Activated CD4-positive, alpha-beta T cell treated with anti-CD3 and anti-CD28 coated beads, Interleukin-2, amount 10 ng/mL, durations not matched to agents 7 days and 5 days (primary cell): ENCODE data around the gene MYMK. TPM values are rescaled to one million over a fixed set of nuclear protein-coding genes. Genes with fewer than 3 reads are reported as not detected.

Experiments
- CTCF ChIA-PET: fragments of 350-600 bp; sonication (Branson Sonifier 250); formaldehyde crosslinking; loops from one replicate; lab custom pipeline; 2021; ENCODE audit warnings: antibody characterized with exemption; lab: Charles Lee
- POLR2A ChIA-PET: fragments of 350-600 bp; sonication (Branson Sonifier 250); formaldehyde crosslinking; loops from one replicate; lab custom pipeline; 2021; ENCODE audit warnings: antibody characterized with exemption; lab: Charles Lee
- DNase-seq: peaks from one replicate; pipeline ENCODE4 v3.0.0-alpha.2; 2020
- H3K27ac Mint-ChIP-seq: one replicate; pipeline ENCODE4 v1.8.0; 2021; ENCODE audit warnings: mild to moderate bottlenecking, moderate library complexity, mixed read lengths
- H3K27me3 Mint-ChIP-seq: one replicate; pipeline ENCODE4 v1.8.0; 2021; ENCODE audit warnings: mixed read lengths
- H3K36me3 Mint-ChIP-seq: one replicate; pipeline ENCODE4 v1.8.0; 2021; ENCODE audit warnings: low read depth, mixed read lengths
- H3K4me1 Mint-ChIP-seq: one replicate; pipeline ENCODE4 v1.8.0; 2021; ENCODE audit warnings: mixed read lengths
- H3K4me3 Mint-ChIP-seq: one replicate; pipeline ENCODE4 v1.8.0; 2021; ENCODE audit warnings: mild to moderate bottlenecking, moderate library complexity, mixed read lengths
- H3K9me3 Mint-ChIP-seq: one replicate; pipeline ENCODE4 v1.8.0; 2021; ENCODE audit warnings: mixed read lengths
- total RNA-seq, 2 experiments: library from RNA; stranded (reverse); gene quantifications; one replicate each; pipeline ENCODE4 v1.2.3, GENCODE V29; 2021

Gene MYMK
- total RNA-seq, 2 experiments from 2014 or later = not detected

DNA sequence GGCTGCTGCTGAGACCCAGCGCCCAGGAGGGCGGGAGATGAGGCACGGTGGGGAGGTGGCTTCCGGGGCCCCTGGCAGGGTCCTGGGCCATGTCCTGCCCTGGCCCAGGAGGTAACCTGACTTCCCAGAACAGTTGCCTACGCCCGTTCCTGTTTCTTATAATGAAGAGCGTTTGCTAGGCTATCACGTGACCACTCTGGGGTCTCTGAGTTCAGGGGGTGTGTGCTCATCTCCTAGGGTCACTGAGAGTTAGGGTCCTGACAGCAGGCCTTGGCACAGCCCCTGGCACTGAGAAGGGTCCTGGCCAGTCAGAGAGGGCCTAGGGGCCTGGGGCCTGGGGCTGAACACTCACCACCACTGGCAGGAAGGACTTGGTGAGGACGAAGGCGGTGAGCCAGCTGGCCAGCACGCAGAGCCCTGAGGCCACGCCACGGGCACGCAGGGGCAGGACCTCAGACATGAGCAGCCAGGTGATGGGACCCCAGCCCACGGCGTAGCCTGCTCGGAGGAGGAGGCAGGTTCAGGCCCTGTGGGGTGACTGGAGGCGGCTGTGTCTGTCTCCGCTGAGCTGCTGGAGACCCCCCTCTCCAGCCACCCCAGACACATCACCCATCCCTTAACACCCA is 51.9 kb downstream of the MYMK start:
- Mint-ChIP-seq H3K4me1 (peaks cover 5% of the 10 kb centered on the region), H3K27me3 (peaks cover 2% of the 10 kb centered on the region), H3K4me3 (no peak overlapping the region), H3K27ac (no peak overlapping the region), H3K9me3 (no peaks in the 10 kb centered on the region), H3K36me3 (no peaks in the 10 kb centered on the region)
- CTCF ChIA-PET = no interaction called here
- DNase-seq = no peak
- POLR2A ChIA-PET = no interaction called here

DNA sequence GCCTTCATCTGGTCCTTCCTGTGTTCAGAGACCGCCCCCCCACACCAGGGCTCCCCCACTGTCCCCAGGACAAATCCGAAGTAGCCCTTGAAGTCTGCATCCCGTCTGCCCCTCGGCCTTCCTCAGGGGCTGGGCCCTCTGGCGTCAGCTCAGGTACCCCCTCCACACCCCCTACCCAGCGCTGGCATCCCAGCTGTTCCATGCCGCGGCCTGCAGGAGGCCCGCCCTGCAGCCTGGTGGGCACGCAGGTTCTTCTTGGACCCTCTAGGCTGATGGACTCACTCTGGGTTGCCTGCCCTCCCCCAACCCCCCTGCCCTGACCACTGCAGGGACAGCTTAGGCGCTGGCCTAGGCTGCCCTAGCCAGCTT is 52.5 kb downstream of the MYMK start:
- no peak overlapping the region for H3K27ac Mint-ChIP-seq

DNA sequence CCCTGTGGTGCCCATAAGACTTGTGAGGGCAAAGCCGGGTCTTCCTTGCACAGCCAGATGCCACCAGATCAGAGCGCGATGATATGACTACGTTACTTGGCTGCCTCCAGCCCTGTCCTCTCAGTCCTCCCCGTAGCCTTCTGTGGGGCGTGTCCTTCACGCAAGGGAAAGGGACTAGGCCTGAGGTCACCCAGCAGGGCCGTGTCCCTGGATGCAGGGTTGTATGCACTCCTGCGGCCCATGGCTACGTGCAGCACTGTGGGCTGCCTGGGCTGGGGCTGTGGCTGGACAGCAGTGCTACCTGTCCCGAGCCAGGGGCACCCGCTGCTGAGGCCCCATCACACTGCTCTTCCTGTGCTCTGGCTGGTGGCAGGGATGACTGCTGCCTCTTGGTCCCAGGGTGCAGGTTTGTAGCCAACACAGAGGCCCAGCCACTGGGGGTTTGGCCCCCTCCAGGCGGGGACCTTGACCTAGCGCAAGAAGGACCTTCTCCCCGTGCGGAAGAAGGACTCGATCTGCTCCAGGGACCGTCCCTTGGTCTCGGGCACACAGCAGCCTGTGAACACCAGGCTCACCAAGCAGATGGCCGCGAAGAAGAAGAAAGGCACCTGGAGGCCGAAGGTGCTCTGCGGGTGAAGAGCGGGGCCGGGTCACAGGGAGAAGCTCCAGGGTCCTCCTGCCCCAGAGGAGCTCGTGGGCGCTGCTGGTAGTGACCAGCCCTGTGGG is 53.0 kb downstream of the MYMK start:
- H3K36me3 Mint-ChIP-seq = no peaks in the 10 kb centered on the region
- no peak for DNase-seq
- ChIA-PET POLR2A (no interaction called here), CTCF (no interaction called here)
- H3K27ac Mint-ChIP-seq = no peak overlapping the region
- H3K4me3 Mint-ChIP-seq = no peak overlapping the region
- H3K9me3 Mint-ChIP-seq = no peaks in the 10 kb centered on the region
- H3K4me1 Mint-ChIP-seq = peaks cover 5% of the 10 kb centered on the region
- H3K27me3 Mint-ChIP-seq = no peaks in the 10 kb centered on the region

More for the DNA sequence above, 52.5 kb downstream of the MYMK start:
- no peaks in the 10 kb centered on the region for H3K27me3 Mint-ChIP-seq
- no peaks in the 10 kb centered on the region for H3K9me3 Mint-ChIP-seq
- CTCF ChIA-PET = no interaction called here
- no peak for DNase-seq
- POLR2A ChIA-PET = no interaction called here
- H3K4me1 Mint-ChIP-seq = peaks cover 5% of the 10 kb centered on the region
- H3K36me3 Mint-ChIP-seq = no peaks in the 10 kb centered on the region
- H3K4me3 Mint-ChIP-seq = no peak overlapping the region

DNA sequence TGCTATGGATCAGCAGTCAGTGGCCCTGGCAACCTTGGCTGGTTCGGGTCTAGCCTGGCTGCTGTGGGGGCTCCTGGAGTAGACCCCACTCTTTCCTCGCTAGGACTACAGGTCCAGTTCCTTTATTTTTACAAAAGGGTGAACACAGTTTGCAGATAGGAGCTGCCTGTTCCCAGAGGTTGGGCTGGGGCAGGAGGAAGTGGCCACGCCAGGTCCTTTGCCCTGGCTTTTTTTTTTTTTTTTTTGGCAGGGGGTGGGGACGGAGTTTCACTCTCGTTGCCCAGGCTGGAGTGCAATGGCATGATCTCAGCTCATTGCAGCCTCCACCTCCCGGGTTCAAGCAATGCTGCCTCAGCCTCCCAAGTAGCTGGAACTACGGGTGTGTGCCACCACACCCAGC is 53.8 kb downstream of the MYMK start:
- Mint-ChIP-seq H3K27me3 (no peaks in the 10 kb centered on the region), H3K4me1 (peaks cover 5% of the 10 kb centered on the region), H3K27ac (no peak overlapping the region), H3K36me3 (no peaks in the 10 kb centered on the region), H3K9me3 (no peaks in the 10 kb centered on the region), H3K4me3 (no peak overlapping the region)
- no peak for DNase-seq
- CTCF ChIA-PET = no interaction called here
- POLR2A ChIA-PET = no interaction called here

DNA sequence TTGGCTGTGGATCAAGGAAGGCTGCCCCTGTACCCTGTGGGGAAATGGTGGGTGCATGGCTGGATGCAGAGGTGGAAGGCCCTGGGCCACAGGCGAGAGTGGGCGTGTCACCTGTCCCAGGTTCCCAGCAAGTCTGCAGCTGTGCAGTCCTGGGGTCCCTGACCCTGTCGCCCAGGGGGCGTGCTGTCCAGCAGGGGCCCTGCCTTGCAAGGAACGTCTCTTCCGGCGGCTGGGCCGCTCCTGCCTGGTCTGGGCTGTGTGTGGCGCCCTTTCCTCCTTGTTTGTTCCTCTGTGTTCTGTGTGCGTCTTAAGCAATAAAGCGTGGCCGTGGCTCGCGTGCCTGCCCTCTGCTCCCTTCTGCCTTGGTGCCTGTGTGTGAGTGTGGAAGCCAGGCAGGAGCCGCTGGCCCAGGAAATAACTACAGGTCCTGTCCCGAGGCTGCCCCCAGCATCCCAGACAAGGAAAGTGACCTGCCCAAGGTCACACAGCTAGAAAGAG is 54.3 kb downstream of the MYMK start:
- no peaks in the 10 kb centered on the region for H3K36me3 Mint-ChIP-seq
- ChIA-PET POLR2A (no interaction called here), CTCF (no interaction called here)
- no peaks in the 10 kb centered on the region for H3K9me3 Mint-ChIP-seq
- H3K4me3 Mint-ChIP-seq = no peak overlapping the region
- H3K27ac Mint-ChIP-seq = no peak overlapping the region
- H3K4me1 Mint-ChIP-seq = peaks cover 5% of the 10 kb centered on the region
- no peaks in the 10 kb centered on the region for H3K27me3 Mint-ChIP-seq
- no peak for DNase-seq

DNA sequence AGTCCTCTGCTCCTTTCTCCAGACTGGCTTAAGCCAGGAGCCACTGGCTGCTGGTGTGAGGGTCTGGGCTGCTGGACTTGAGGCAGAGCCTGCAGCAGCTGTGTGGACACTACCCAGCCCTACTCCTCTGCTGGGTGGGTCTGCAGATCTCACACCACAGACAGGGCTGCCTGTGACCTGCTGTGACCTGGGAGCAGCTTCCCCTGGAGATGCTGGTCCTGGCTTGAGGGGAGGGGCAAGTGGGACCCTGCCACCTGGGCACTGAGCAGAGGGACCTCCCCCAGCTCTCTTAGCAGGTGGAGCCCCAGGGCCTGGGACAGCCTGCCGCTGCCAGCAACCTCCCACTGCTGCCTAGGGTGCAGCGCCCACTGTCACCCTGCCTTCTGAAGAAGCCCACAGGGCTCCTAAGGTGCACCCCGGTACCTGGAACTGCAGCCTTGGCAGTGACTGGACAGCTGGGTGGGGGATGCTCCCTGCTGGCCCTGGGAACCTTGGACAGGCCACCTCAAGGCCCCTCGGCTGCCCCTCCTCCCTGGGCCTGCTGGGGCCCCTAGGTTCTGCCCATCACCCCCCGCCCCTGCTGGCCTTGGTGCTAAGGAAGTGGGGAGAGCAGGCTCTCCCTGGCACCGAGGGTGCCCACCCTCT is 55.9 kb downstream of the MYMK start:
- Mint-ChIP-seq H3K27me3 (no peaks in the 10 kb centered on the region), H3K9me3 (no peaks in the 10 kb centered on the region), H3K27ac (no peak overlapping the region), H3K4me3 (no peak overlapping the region), H3K36me3 (no peaks in the 10 kb centered on the region), H3K4me1 (peaks cover under 1% of the 10 kb centered on the region)
- CTCF ChIA-PET = interaction anchor here (0.6 kb wide), 1 partner anchor 561 kb away, joined by 3 read pairs; no protein-coding TSS in a partner anchor
- no peak for DNase-seq
- POLR2A ChIA-PET = no interaction called here

DNA sequence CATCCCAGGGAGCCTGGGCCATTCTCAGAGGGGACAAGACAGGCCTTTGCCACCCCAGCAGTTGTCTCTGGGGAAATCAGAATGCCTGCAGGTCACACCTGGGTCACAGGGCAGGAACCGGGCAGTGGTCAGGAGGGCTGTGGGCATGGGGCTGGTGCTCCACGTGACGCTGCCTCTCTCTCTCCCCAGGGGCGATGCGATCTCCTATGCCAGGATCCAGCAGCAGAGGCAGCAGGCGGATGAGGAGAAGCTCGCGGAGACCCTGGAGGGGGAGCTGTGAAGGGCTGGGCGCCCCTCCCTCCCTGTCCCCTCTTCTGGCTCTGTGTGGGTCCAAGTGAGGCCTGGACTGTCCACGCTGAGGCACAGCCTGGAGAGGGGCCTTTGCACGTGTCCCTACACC is 56.4 kb downstream of the MYMK start:
- H3K27me3 Mint-ChIP-seq = no peaks in the 10 kb centered on the region
- ChIA-PET POLR2A (no interaction called here), CTCF (interaction anchor here (0.6 to 1.4 kb wide), 3 partner anchors 14 to 562 kb away, joined by 3 read pairs; no protein-coding TSS in a partner anchor)
- H3K4me3 Mint-ChIP-seq = no peak overlapping the region
- H3K4me1 Mint-ChIP-seq = no peaks in the 10 kb centered on the region
- DNase-seq = no peak
- no peak overlapping the region for H3K27ac Mint-ChIP-seq
- H3K36me3 Mint-ChIP-seq = no peaks in the 10 kb centered on the region
- no peaks in the 10 kb centered on the region for H3K9me3 Mint-ChIP-seq

DNA sequence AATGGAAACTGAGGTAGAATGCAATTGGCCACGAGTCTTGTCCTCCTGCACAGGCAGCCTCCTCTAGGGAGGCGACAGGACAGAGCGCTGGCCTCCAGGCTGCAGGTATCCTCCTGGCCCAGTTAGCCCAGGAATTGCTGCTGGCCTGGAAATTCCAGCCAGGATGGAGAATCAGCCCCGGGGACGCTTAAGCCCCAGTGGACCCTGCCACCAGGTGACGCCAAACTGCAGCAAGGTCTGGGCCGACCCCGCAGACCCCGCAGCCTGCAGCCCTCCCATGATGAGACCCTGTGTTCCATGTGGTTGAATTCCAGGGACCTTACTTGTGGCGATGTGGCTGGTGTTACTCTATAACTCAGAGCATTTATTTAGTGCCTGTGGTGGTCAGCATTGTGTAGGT is 57.7 kb downstream of the MYMK start:
- Mint-ChIP-seq H3K27ac (no peak overlapping the region), H3K4me1 (no peaks in the 10 kb centered on the region), H3K4me3 (no peak overlapping the region), H3K9me3 (no peaks in the 10 kb centered on the region), H3K27me3 (no peaks in the 10 kb centered on the region), H3K36me3 (no peaks in the 10 kb centered on the region)
- CTCF ChIA-PET = interaction anchor here (1.2 to 1.4 kb wide), 2 partner anchors 15 to 24 kb away, joined by 3 read pairs; no protein-coding TSS in a partner anchor
- POLR2A ChIA-PET = no interaction called here
- DNase-seq = no peak

DNA sequence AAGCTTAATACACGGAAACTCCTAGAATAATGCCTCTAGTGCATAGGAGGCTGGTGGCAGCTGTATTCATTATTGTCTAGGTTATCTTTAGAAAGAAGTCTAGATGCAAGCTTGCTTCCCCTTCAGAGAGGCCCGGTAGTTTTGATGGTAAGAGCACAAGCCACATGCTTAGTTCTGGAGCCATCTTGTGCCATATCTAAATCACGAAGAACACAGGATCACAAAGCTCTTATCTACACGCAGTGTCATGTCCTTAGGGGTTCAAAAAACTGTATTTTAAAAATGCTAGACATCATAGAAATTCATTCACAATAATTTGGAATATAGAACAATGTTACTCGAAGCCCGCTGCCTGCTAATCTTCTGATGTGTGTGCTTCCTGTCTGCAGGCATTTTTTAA is 58.8 kb downstream of the MYMK start:
- POLR2A ChIA-PET = no interaction called here

DNA sequence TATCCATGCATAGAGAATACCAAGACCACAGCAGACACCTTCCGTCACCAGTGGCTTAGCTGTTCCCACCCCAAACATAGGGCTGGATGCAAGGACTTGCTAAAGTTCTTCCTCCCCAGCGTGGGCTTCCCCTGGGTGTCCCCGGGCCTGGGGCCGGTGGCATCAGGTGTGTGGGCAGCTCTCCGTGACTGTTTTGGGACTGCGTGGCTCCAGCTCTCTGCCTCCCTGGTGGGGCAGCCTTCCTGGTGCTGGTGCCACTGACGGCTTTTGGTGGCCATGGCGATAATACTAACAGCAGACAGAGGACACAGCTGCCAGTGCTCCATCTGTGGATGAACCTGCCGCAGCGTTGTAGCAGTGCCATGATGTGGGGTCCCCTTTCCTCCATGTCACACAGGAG is 60.1 kb downstream of the MYMK start:
- H3K4me1 Mint-ChIP-seq = peaks cover 2% of the 10 kb centered on the region
- peaks cover 6% of the 10 kb centered on the region for H3K27me3 Mint-ChIP-seq
- DNase-seq = no peak
- no peaks in the 10 kb centered on the region for H3K9me3 Mint-ChIP-seq
- ChIA-PET POLR2A (no interaction called here), CTCF (no interaction called here)
- no peaks in the 10 kb centered on the region for H3K36me3 Mint-ChIP-seq
- no peak overlapping the region for H3K27ac Mint-ChIP-seq
- no peak overlapping the region for H3K4me3 Mint-ChIP-seq

More for the DNA sequence above, 58.8 kb downstream of the MYMK start:
- Mint-ChIP-seq H3K9me3 (no peaks in the 10 kb centered on the region), H3K36me3 (no peaks in the 10 kb centered on the region), H3K4me1 (no peaks in the 10 kb centered on the region), H3K27me3 (peaks cover 6% of the 10 kb centered on the region), H3K27ac (no peak overlapping the region), H3K4me3 (no peak overlapping the region)
- no peak for DNase-seq
- CTCF ChIA-PET = no interaction called here

Other genes starting within 250 kb of the MYMK start
- under 1 TPM; 0.27 to 0.56 TPM for gene ABO, start 249.8 kb downstream of the MYMK start, total RNA-seq
- gene SURF6, start 188.8 kb downstream of the MYMK start, total RNA-seq = 10 to 100 TPM; 14.2 to 17.3 TPM
- gene MED22, start 176.8 kb downstream of the MYMK start, total RNA-seq = 10 to 100 TPM; 25.6 to 27.2 TPM
- gene RPL7A, start 176.7 kb downstream of the MYMK start, total RNA-seq = 1,000 to 10,000 TPM; 1,880 to 1,928 TPM
- 10 to 100 TPM; 39.4 to 48.9 TPM for gene SURF1, start 168.5 kb downstream of the MYMK start, total RNA-seq
- gene SURF2, start 168.4 kb downstream of the MYMK start, total RNA-seq = 10 to 100 TPM; 14.8 to 16.0 TPM
- 100 to 1,000 TPM; 147 to 164 TPM for gene SURF4, start 148.9 kb downstream of the MYMK start, total RNA-seq
- 1 to 10 TPM in 1 of 2 experiments, under 1 TPM in 1; 0.65 to 2.0 TPM for gene STKLD1, start 148.6 kb downstream of the MYMK start, total RNA-seq
- 10 to 100 TPM; 21.2 to 24.1 TPM for gene REXO4, start 106.9 kb downstream of the MYMK start, total RNA-seq
- gene ADAMTS13, start 102.6 kb downstream of the MYMK start, total RNA-seq = 1 to 10 TPM; 2.3 to 3.0 TPM
- 1 to 10 TPM in 1 of 2 experiments, under 1 TPM in 1; 0.75 to 1.3 TPM for gene CACFD1, start 65.0 kb downstream of the MYMK start, total RNA-seq
- gene SLC2A6, start 45.9 kb downstream of the MYMK start, total RNA-seq = 1 to 10 TPM; 1.6 to 2.0 TPM
- gene ADAMTSL2, start 9.7 kb upstream of the MYMK start, total RNA-seq = not detected
- gene FAM163B, start 84.4 kb upstream of the MYMK start, total RNA-seq = not detected
- not detected for gene DBH, start 111.4 kb upstream of the MYMK start, total RNA-seq
- gene SARDH, start 213.4 kb upstream of the MYMK start, total RNA-seq = 1 to 10 TPM; 1.9 TPM